GM23248 (cell line): ENCODE measurements around the gene NTRK2. TPM values are rescaled to one million over a fixed set of nuclear protein-coding genes. Genes with fewer than 3 reads are reported as not detected.
"Not testable (repeated sequence)": the region's sequence is repeated elsewhere in the genome, so short reads cannot be mapped to it uniquely, and the experiment has no call there.

Source experiments
- DNase-seq: peaks from one replicate; pipeline ENCODE4 v3.0.0-alpha.2; 2015
- H2AFZ ChIP-seq: fragments of 200-600 bp; sonication (generic); 2 replicates; pipeline ENCODE4 v1.6.1; 2016; ENCODE audit warnings: antibody characterized with exemption
- H3F3A ChIP-seq: fragments of 200-600 bp; sonication (generic); 2 replicates; pipeline ENCODE4 v1.6.1; 2016; ENCODE audit warnings: mild to moderate bottlenecking, antibody characterized with exemption, mixed run types; ENCODE audit not compliant: insufficient read depth
- H3K27ac ChIP-seq: fragments of 200-600 bp; sonication (generic); 2 replicates; pipeline ENCODE4 v1.5.1; 2016; ENCODE audit warnings: mild to moderate bottlenecking
- H3K27me3 ChIP-seq: fragments of 200-600 bp; sonication (generic); replicated peaks from 2 replicates; pipeline ENCODE4 v1.6.1; 2016; ENCODE audit warnings: mild to moderate bottlenecking; ENCODE audit not compliant: insufficient read depth
- H3K36me3 ChIP-seq: fragments of 200-600 bp; sonication (generic); 2 replicates; pipeline ENCODE4 v1.6.1; 2016; ENCODE audit warnings: low read depth, mild to moderate bottlenecking
- H3K4me1 ChIP-seq: fragments of 200-600 bp; sonication (generic); 2 replicates; pipeline ENCODE4 v1.6.1; 2016; ENCODE audit warnings: mild to moderate bottlenecking; ENCODE audit not compliant: insufficient read depth
- H3K4me2 ChIP-seq: fragments of 200-600 bp; sonication (generic); one replicate; pipeline ENCODE4 v1.6.1; 2016; ENCODE audit warnings: mild to moderate bottlenecking; ENCODE audit not compliant: unreplicated experiment
- H3K4me3 ChIP-seq: fragments of 200-600 bp; sonication (generic); 2 replicates; pipeline ENCODE4 v1.5.1; 2016; ENCODE audit warnings: mild to moderate bottlenecking
- H3K79me2 ChIP-seq: fragments of 200-600 bp; sonication (generic); 2 replicates; pipeline ENCODE4 v1.6.1; 2016; ENCODE audit warnings: mild to moderate bottlenecking; ENCODE audit not compliant: insufficient read depth
- H3K9ac ChIP-seq: fragments of 200-600 bp; sonication (generic); 2 replicates; pipeline ENCODE4 v1.6.1; 2016; ENCODE audit warnings: mild to moderate bottlenecking
- H3K9me2 ChIP-seq: fragments of 200-600 bp; sonication (generic); 2 replicates; pipeline ENCODE4 v1.6.1; 2016; ENCODE audit warnings: mixed run types, mild to moderate bottlenecking, moderate library complexity; ENCODE audit not compliant: insufficient read depth
- H3K9me3 ChIP-seq: fragments of 200-600 bp; sonication (generic); one replicate; pipeline ENCODE4 v1.6.1; 2017; ENCODE audit warnings: low read depth
- H4K20me1 ChIP-seq: fragments of 200-600 bp; sonication (generic); 2 replicates; pipeline ENCODE4 v1.6.0; 2016; ENCODE audit not compliant: insufficient read depth
- EZH2 ChIP-seq: fragments of 200-600 bp; sonication (generic); IDR thresholded peaks from 2 replicates; pipeline ENCODE4 v1.6.1; 2018; ENCODE audit warnings: antibody characterized with exemption, mild to moderate bottlenecking; ENCODE audit not compliant: insufficient read depth, poor library complexity, severe bottlenecking
- EZH2phosphoT487 ChIP-seq: fragments of 200-600 bp; sonication (generic); IDR thresholded peaks from 2 replicates; pipeline ENCODE4 v1.6.1; 2018; ENCODE audit warnings: antibody characterized with exemption, moderate library complexity, mild to moderate bottlenecking, low read depth; ENCODE audit not compliant: insufficient read depth
- WGBS, 2 experiments: methylation state at CpG; one replicate each; pipeline ENCODE4 v1.1.6; 2015 to 2017; ENCODE audit warnings: low lambda C conversion rate in 2 of 2, low coverage in 1 of 2; ENCODE audit errors: missing lambda C conversion rate in 2 of 2; 5-methylcytosine and 5-hydroxymethylcytosine counted together
- in situ Hi-C: fragments of 300-500 bp; cut with MboI; formaldehyde crosslinking; loops from 2 replicates; pipeline ENCODE4 v1.15.0; 2020
- polyA plus RNA-seq: library from polyadenylated mRNA; unstranded; fragments of >200 nt; fragmentation: Nextera tagmentation; extraction: Ambion mirVana; gene quantifications from 2 replicates; pipeline ENCODE4 v1.2.1, GENCODE V29; 2016
- total RNA-seq: library from RNA; depleted of rRNA; stranded (reverse); fragments of >200 nt; shearing (Covaris generic); gene quantifications from 2 replicates; pipeline ENCODE4 v1.2.3, GENCODE V29; 2014

The NTRK2 gene
- total and polyA plus RNA-seq, 2 experiments from 2014 or later = not detected

DNA sequence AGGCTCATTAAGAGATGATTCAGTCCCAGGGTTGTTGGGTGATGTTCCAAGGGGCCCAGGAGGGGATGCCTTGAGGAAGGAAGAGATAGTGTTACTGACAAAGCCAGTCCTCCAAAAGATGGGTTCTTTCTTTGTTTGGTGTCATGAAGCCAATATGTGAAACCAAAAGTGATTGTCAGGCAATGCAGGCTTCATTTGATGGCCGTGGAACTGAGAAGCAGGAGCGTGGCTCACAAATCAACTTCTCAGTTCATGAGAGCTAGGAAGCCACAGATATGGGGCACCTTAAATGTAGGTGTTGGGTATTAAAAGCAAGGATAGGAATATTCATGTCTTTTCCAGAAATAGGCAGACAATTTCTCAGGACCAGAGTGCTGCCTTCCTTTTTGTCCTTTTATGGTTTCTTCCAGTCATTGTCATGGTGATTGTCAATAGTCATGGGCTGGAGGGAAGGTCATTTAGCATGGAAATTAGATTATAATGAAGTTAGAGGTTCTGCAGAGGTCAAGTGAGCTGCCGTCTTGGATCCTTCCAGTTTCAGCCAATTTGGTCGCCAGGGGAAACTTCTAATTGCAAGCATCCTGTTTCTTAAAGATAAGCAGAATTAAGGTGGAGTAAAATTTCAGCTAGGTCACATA is 393.0 kb downstream of the NTRK2 start:
- Histone ChIP-seq H4K20me1 (no peaks in the 10 kb centered on the region), H3K36me3 (no peaks in the 10 kb centered on the region), H3K27ac (no peak overlapping the region), H3K9me3 (no peaks in the 10 kb centered on the region), H3K4me2 (no peak overlapping the region), H3K4me3 (no peak overlapping the region), H3F3A (no peaks in the 10 kb centered on the region), H2AFZ (no peak overlapping the region), H3K79me2 (no peaks in the 10 kb centered on the region), H3K9me2 (no peaks in the 10 kb centered on the region), H3K4me1 (no peaks in the 10 kb centered on the region), H3K9ac (no peak overlapping the region), H3K27me3 (no peaks in the 10 kb centered on the region)
- no peak for TF ChIP-seq EZH2phosphoT487
- no peak for TF ChIP-seq EZH2
- 33 to 38% methylated on average over 4 of the region's 4 CpGs for WGBS, 2 experiments
- in situ Hi-C loops = no loop called here
- DNase-seq = no peak

DNA sequence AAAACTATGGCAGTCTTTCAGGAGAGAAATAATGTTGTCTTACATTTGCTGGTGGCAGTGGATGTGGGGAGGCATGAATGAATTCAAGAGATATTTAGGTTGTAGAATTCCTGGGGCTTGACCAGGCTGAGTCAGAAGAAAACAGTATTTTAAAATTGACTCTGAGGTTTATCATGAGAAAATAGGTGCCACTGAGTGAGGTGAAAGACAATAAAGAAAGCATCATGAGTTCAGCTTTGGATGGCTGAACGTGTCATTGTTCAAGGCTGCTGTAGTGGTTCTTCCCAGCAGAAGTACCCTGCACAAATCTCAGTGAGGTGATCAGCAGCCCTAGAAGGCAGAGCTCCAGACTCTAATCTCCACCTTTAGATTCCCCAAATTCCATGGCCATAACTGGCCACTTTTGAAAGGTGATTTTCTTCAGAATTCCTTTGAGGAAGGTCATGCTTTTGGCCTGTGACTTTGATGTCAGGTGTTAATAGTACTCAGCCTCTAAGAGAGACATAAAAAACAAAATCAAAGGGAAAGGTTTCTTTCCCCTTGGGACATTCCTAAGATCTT is 395.4 kb downstream of the NTRK2 start:
- Histone ChIP-seq H3K9me2 (no peaks in the 10 kb centered on the region), H3K9ac (no peak overlapping the region), H3K27me3 (no peaks in the 10 kb centered on the region), H3K4me2 (no peak overlapping the region), H2AFZ (no peak overlapping the region), H3K79me2 (no peaks in the 10 kb centered on the region), H3K27ac (no peak overlapping the region), H4K20me1 (no peaks in the 10 kb centered on the region), H3F3A (no peaks in the 10 kb centered on the region), H3K4me1 (no peaks in the 10 kb centered on the region), H3K4me3 (no peak overlapping the region), H3K36me3 (no peaks in the 10 kb centered on the region), H3K9me3 (no peaks in the 10 kb centered on the region)
- DNase-seq = no peak
- TF ChIP-seq EZH2 (no peak), EZH2phosphoT487 (no peak)
- 40 to 43% methylated on average over 1 of the region's 1 CpG for whole genome bisulfite sequencing, 2 experiments
- in situ Hi-C loops = no loop called here

DNA sequence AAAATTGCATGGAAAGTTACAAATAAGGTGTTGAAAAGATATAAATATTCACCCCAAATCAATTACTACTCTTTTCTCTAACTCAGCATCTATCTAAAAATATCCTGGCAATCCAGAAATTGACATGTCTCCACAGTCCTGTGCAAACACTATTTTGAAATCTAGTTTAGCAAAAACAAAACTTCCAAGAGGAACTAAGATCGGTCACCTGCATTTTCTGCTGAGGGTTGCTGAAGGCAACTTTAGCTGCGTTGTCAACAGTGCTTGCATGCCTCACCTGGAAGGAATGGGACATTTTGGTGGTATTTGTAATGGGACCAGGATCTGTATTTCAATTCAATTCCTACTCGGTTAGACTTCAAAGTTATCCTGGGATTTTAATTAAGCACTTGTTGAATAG is 398.3 kb downstream of the NTRK2 start:
- H3K9ac ChIP-seq = no peak overlapping the region
- H3F3A ChIP-seq = no peaks in the 10 kb centered on the region
- no peaks in the 10 kb centered on the region for H3K4me1 ChIP-seq
- H3K27ac ChIP-seq = no peak overlapping the region
- no peak for DNase-seq
- TF ChIP-seq EZH2 = no peak
- TF ChIP-seq EZH2phosphoT487 = no peak
- no peaks in the 10 kb centered on the region for H3K9me3 ChIP-seq
- H3K9me2 ChIP-seq = no peaks in the 10 kb centered on the region
- H4K20me1 ChIP-seq = no peaks in the 10 kb centered on the region
- H3K27me3 ChIP-seq = no peaks in the 10 kb centered on the region
- H3K4me2 ChIP-seq = no peak overlapping the region
- no peaks in the 10 kb centered on the region for H3K79me2 ChIP-seq
- 54 to 67% methylated on average over 3 of the region's 3 CpGs for WGBS, 2 experiments
- in situ Hi-C loops = no loop called here
- no peaks in the 10 kb centered on the region for H3K36me3 ChIP-seq
- no peak overlapping the region for H3K4me3 ChIP-seq
- no peak overlapping the region for H2AFZ ChIP-seq

DNA sequence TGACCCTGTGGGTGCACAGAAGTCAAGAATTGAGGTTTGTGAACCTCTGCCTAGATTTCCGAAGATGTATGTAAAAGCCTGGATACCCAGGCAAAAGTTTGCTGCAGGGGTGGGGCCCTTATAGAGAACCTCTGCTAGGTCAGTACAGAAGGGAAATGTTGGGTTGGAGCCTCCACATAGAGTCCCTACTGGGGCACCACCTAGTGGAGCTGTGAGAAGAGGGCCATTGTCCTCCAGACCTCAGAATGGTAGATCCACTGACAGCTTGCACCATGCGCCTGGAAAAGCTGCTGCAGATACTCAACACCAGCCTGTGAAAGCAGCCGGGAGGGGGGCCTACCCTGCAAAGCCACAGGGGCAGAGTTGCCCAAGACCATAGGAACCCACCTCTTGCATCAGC is 399.9 kb downstream of the NTRK2 start:
- H3K27ac ChIP-seq, H3F3A ChIP-seq, H3K27me3 ChIP-seq, H3K4me1 ChIP-seq, H3K4me3 ChIP-seq, H3K4me2 ChIP-seq, H3K36me3 ChIP-seq, H3K79me2 ChIP-seq, H4K20me1 ChIP-seq, in situ Hi-C loops, H3K9me2 ChIP-seq, H3K9ac ChIP-seq, H3K9me3 ChIP-seq, H2AFZ ChIP-seq, DNase-seq: not testable (repeated sequence)
- 40 to 47% methylated on average over 3 of the region's 3 CpGs for WGBS, 2 experiments
